K562 (cell line): ENCODE results near the gene MPIG6B. TPM values are rescaled to one million over a fixed set of nuclear protein-coding genes. Genes with fewer than 3 reads are reported as not detected.

Experiments used
- HNRNPLL ChIP-seq: fragments of 200-400 bp; formaldehyde crosslinking; IDR thresholded peaks from 2 replicates; pipeline ENCODE4 v1.6.1; 2017; ENCODE audit warnings: low read length, low read depth, mild to moderate bottlenecking; ENCODE audit not compliant: poor library complexity, severe bottlenecking
- PHF8 ChIP-seq: fragments of 200-600 bp; sonication (generic); IDR thresholded peaks from 2 replicates; pipeline ENCODE4 v1.6.1; 2012; ENCODE audit warnings: mixed run types, mild to moderate bottlenecking, inconsistent platforms, low read length, moderate library complexity, borderline replicate concordance
- PML ChIP-seq: IDR thresholded peaks from 2 replicates; pipeline ENCODE4 v1.6.1; 2012; ENCODE audit warnings: low read length, inconsistent platforms
- SRSF7 ChIP-seq: fragments of 200-400 bp; formaldehyde crosslinking; optimal IDR thresholded peaks from 2 replicates; pipeline ENCODE3; 2017; ENCODE audit warnings: mild to moderate bottlenecking, low read depth, low read length
- TAF9B ChIP-seq: fragments of 450-650 bp; IDR thresholded peaks from 2 replicates; pipeline ENCODE4 v1.6.1; 2018; ENCODE audit warnings: mild to moderate bottlenecking; ENCODE audit not compliant: partially characterized antibody
- ZFPM2 ChIP-seq: fragments of 250-450 bp; sonication (Bioruptor Pico); IDR thresholded peaks from 2 replicates; pipeline ENCODE4 v1.5.1; 2022; ENCODE audit warnings: mild to moderate bottlenecking
- ZNF121 ChIP-seq: sonication (generic); formaldehyde crosslinking; conservative IDR thresholded peaks from 2 replicates; pipeline ENCODE4 v1.8.0; 2022; ENCODE audit warnings: missing genetic modification reagents
- ZNF316 ChIP-seq: fragments of 450-650 bp; IDR thresholded peaks from 2 replicates; pipeline ENCODE4 v1.6.1; 2016
- ZNF76 ChIP-seq: fragments of 250-450 bp; sonication (Bioruptor Pico); IDR thresholded peaks from 2 replicates; pipeline ENCODE4 v1.4.0; 2020; ENCODE audit warnings: mild to moderate bottlenecking, moderate library complexity, borderline replicate concordance
- polyA plus RNA-seq, 8 experiments: library from polyadenylated mRNA; depleted of rRNA in 4 of 8; stranded (reverse) in 5 of 8; unstranded in 3 of 8; fragments of >200 nt; fragmentation: Nextera tagmentation in 2 of 8; fragmentation: Illumina TruSeq in 1 of 8; extraction: Ambion mirVana in 2 of 8; extraction: Trizol in 1 of 8; gene quantifications; 2 replicates each; pipeline versions ENCODE4 v1.2.1 to v1.2.3, GENCODE V29; 2011 to 2014; ENCODE audit warnings: inconsistent platforms in 1 of 8, missing spikeins in 1 of 8
- total RNA-seq, 7 experiments: library from RNA; depleted of rRNA in 6 of 7; stranded (reverse); fragments of >200 nt in 6 of 7; fragmentation: Illumina TruSeq in 2 of 7; extraction: Trizol in 2 of 7; gene quantifications; 2 replicates each; pipeline versions ENCODE4 v1.2.1 to v1.2.3, GENCODE V29; 2011 to 2021; ENCODE audit warnings: low replicate concordance in 1 of 7
- TF ChIP-seq, protein P1 (sequence below), 2 experiments: fragments of 150-350 bp in 1 of 2; IDR thresholded peaks; 2 replicates each; pipeline ENCODE4 v1.6.1; 2012 to 2016; ENCODE audit warnings: low read depth in 2 of 2, low read length in 2 of 2, mild to moderate bottlenecking in 1 of 2, moderate library complexity in 1 of 2
- TF ChIP-seq, protein P2 (sequence below): sonication (generic); formaldehyde crosslinking; IDR thresholded peaks from 2 replicates; pipeline ENCODE4 v1.8.1; 2023; ENCODE audit warnings: mild to moderate bottlenecking, missing genetic modification reagents
- TF ChIP-seq, protein P3 (sequence below): fragments of 250-450 bp; sonication (Bioruptor Pico); IDR thresholded peaks from 2 replicates; pipeline ENCODE4 v1.6.1; 2021; ENCODE audit warnings: mild to moderate bottlenecking
- TF ChIP-seq, protein P4 (sequence below): fragments of 450-650 bp; IDR thresholded peaks from 2 replicates; pipeline ENCODE4 v1.6.1; 2017; ENCODE audit warnings: mild to moderate bottlenecking, moderate library complexity
- TF ChIP-seq, protein P5 (sequence below): fragments of 450-650 bp; IDR thresholded peaks from 2 replicates; pipeline ENCODE4 v1.7.1; 2018; ENCODE audit warnings: mild to moderate bottlenecking, low read depth; ENCODE audit not compliant: partially characterized antibody

Gene MPIG6B
- total and polyA plus RNA-seq, 9 of the 15 experiments (the other 6 are each of a cell fraction or from before 2014, with no cell fraction given), result 0.11 to 1.2 (median 0.28) TPM; not detected in 1

DNA sequence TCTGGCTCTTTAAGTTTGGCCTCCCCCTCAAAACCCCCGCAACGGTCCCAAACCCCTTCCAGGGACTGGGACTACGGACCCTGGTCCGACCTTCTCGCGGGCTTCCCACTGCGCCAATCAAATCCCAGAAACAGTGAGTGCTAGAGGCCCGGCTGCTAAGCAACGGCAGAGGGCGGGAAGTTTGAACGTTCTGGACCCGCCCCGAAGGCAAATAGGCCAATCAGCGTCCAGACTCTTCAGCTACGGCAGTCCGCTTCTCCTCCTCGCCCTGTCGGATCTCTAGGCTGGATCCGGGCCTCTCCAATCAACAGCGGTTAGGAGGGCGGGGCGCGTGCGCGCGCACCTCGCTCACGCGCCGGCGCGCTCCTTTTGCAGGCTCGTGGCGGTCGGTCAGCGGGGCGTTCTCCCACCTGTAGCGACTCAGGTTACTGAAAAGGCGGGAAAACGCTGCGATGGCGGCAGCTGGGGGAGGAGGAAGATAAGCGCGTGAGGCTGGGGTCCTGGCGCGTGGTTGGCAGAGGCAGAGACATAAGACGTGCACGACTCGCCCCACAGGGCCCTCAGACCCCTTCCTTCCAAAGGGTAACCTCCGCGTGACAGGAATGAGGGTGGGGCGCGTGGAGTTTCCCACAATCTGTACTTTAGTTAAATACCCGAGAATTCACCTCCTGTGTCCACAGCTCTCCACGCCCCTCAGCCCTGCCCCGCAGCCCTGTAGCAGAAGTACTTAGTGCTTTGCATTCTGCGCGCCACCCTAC is 16.6 kb downstream of the MPIG6B start, which contains the start of gene MSH5 (continued):
- TF ChIP-seq, protein P1, sequence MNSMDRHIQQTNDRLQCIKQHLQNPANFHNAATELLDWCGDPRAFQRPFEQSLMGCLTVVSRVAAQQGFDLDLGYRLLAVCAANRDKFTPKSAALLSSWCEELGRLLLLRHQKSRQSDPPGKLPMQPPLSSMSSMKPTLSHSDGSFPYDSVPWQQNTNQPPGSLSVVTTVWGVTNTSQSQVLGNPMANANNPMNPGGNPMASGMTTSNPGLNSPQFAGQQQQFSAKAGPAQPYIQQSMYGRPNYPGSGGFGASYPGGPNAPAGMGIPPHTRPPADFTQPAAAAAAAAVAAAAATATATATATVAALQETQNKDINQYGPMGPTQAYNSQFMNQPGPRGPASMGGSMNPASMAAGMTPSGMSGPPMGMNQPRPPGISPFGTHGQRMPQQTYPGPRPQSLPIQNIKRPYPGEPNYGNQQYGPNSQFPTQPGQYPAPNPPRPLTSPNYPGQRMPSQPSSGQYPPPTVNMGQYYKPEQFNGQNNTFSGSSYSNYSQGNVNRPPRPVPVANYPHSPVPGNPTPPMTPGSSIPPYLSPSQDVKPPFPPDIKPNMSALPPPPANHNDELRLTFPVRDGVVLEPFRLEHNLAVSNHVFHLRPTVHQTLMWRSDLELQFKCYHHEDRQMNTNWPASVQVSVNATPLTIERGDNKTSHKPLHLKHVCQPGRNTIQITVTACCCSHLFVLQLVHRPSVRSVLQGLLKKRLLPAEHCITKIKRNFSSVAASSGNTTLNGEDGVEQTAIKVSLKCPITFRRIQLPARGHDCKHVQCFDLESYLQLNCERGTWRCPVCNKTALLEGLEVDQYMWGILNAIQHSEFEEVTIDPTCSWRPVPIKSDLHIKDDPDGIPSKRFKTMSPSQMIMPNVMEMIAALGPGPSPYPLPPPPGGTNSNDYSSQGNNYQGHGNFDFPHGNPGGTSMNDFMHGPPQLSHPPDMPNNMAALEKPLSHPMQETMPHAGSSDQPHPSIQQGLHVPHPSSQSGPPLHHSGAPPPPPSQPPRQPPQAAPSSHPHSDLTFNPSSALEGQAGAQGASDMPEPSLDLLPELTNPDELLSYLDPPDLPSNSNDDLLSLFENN (IDR thresholded peaks at IDR 0.05; ENCODE audit: low read depth in 2 of 2, low read length in 2 of 2), result peak in 1 of 2 experiments; percentile 16; a peak in 2 of 4 replicates
- peak; percentile 91 for TF ChIP-seq ZFPM2 (CRISPR knock-in tag)
- TF ChIP-seq PHF8, result peak; percentile 88; the same call in 1 of the 2 replicates
- TF ChIP-seq, protein P2, sequence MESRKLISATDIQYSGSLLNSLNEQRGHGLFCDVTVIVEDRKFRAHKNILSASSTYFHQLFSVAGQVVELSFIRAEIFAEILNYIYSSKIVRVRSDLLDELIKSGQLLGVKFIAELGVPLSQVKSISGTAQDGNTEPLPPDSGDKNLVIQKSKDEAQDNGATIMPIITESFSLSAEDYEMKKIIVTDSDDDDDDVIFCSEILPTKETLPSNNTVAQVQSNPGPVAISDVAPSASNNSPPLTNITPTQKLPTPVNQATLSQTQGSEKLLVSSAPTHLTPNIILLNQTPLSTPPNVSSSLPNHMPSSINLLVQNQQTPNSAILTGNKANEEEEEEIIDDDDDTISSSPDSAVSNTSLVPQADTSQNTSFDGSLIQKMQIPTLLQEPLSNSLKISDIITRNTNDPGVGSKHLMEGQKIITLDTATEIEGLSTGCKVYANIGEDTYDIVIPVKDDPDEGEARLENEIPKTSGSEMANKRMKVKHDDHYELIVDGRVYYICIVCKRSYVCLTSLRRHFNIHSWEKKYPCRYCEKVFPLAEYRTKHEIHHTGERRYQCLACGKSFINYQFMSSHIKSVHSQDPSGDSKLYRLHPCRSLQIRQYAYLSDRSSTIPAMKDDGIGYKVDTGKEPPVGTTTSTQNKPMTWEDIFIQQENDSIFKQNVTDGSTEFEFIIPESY, result peak; percentile 89
- TF ChIP-seq, protein P3, sequence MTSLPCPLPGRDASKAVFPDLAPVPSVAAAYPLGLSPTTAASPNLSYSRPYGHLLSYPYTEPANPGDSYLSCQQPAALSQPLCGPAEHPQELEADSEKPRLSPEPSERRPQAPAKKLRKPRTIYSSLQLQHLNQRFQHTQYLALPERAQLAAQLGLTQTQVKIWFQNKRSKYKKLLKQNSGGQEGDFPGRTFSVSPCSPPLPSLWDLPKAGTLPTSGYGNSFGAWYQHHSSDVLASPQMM (CRISPR knock-in tag), result no peak
- TF ChIP-seq ZNF316, result no peak
- peak; percentile 85; the same call in 1 of the 2 replicates for TF ChIP-seq PML
- TF ChIP-seq, protein P4, sequence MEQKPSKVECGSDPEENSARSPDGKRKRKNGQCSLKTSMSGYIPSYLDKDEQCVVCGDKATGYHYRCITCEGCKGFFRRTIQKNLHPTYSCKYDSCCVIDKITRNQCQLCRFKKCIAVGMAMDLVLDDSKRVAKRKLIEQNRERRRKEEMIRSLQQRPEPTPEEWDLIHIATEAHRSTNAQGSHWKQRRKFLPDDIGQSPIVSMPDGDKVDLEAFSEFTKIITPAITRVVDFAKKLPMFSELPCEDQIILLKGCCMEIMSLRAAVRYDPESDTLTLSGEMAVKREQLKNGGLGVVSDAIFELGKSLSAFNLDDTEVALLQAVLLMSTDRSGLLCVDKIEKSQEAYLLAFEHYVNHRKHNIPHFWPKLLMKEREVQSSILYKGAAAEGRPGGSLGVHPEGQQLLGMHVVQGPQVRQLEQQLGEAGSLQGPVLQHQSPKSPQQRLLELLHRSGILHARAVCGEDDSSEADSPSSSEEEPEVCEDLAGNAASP, result no peak
- TF ChIP-seq ZNF76, result 0 out of 2 replicates have a peak, but pooled peaks have one; percentile 83
- no peak for TF ChIP-seq TAF9B
- TF ChIP-seq ZNF121 (CRISPR knock-in tag), result no peak
- TF ChIP-seq HNRNPLL, result peak; percentile 72
- TF ChIP-seq, protein P5, sequence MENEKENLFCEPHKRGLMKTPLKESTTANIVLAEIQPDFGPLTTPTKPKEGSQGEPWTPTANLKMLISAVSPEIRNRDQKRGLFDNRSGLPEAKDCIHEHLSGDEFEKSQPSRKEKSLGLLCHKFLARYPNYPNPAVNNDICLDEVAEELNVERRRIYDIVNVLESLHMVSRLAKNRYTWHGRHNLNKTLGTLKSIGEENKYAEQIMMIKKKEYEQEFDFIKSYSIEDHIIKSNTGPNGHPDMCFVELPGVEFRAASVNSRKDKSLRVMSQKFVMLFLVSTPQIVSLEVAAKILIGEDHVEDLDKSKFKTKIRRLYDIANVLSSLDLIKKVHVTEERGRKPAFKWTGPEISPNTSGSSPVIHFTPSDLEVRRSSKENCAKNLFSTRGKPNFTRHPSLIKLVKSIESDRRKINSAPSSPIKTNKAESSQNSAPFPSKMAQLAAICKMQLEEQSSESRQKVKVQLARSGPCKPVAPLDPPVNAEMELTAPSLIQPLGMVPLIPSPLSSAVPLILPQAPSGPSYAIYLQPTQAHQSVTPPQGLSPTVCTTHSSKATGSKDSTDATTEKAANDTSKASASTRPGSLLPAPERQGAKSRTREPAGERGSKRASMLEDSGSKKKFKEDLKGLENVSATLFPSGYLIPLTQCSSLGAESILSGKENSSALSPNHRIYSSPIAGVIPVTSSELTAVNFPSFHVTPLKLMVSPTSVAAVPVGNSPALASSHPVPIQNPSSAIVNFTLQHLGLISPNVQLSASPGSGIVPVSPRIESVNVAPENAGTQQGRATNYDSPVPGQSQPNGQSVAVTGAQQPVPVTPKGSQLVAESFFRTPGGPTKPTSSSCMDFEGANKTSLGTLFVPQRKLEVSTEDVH, result no peak
- no peak for TF ChIP-seq SRSF7
